Measurements from ENCODE around the gene CHCHD10. TPM values are rescaled to one million over a fixed set of nuclear protein-coding genes. Genes with fewer than 3 reads are reported as not detected.

CHCHD10 gene
- total and polyA plus RNA-seq, 2 of the 13 experiments (the other 11 are each of a cell fraction or from before 2014, with no cell fraction given): 37.0 to 62.8 TPM

GRCh38 chr22:23751441-23751996 is 16.3 kb downstream of the CHCHD10 start (continued):
- TF ChIP-seq, protein P1, sequence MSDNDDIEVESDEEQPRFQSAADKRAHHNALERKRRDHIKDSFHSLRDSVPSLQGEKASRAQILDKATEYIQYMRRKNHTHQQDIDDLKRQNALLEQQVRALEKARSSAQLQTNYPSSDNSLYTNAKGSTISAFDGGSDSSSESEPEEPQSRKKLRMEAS (IDR thresholded peaks at IDR 0.05): 0 out of 2 replicates have a peak, but pooled peaks have one; percentile 9
- TF ChIP-seq ZNF543 (CRISPR knock-in tag; IDR thresholded peaks at IDR 0.05) (no peak), ZNF263 (CRISPR knock-in tag; IDR thresholded peaks at IDR 0.05) (no peak), GLMP (CRISPR knock-in tag; IDR thresholded peaks at IDR 0.05; ENCODE audit: borderline replicate concordance) (no peak), SNAPC4 (CRISPR knock-in tag; IDR thresholded peaks at IDR 0.05) (no peak), ZNF572 (CRISPR knock-in tag; IDR thresholded peaks at IDR 0.05) (no peak), RARA (CRISPR knock-in tag; IDR thresholded peaks at IDR 0.05) (no peak), ZNF3 (CRISPR knock-in tag; IDR thresholded peaks at IDR 0.05) (no peak), NCOA5 (CRISPR knock-in tag; IDR thresholded peaks at IDR 0.05) (no peak), MXD3 (CRISPR knock-in tag; IDR thresholded peaks at IDR 0.05) (0 out of 2 replicates have a peak, but pooled peaks have one; percentile 15), ZBTB46 (CRISPR knock-in tag; IDR thresholded peaks at IDR 0.05; ENCODE audit: borderline replicate concordance) (no peak), CAMTA2 (CRISPR knock-in tag; IDR thresholded peaks at IDR 0.05; ENCODE audit: borderline replicate concordance) (no peak), ZNF530 (CRISPR knock-in tag; IDR thresholded peaks at IDR 0.05; ENCODE audit: low read depth) (no peak), ARNT (IDR thresholded peaks at IDR 0.05) (no peak), KDM5B (CRISPR knock-in tag; IDR thresholded peaks at IDR 0.05; ENCODE audit: borderline replicate concordance) (no peak; the same call in 1 of the 2 replicates)
- TF ChIP-seq, protein P2, sequence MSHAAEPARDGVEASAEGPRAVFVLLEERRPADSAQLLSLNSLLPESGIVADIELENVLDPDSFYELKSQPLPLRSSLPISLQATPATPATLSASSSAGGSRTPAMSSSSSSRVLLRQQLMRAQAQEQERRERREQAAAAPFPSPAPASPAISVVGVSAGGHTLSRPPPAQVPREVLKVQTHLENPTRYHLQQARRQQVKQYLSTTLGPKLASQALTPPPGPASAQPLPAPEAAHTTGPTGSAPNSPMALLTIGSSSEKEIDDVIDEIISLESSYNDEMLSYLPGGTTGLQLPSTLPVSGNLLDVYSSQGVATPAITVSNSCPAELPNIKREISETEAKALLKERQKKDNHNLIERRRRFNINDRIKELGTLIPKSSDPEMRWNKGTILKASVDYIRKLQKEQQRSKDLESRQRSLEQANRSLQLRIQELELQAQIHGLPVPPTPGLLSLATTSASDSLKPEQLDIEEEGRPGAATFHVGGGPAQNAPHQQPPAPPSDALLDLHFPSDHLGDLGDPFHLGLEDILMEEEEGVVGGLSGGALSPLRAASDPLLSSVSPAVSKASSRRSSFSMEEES (CRISPR knock-in tag; IDR thresholded peaks at IDR 0.05): no peak
- TF ChIP-seq, protein P3, sequence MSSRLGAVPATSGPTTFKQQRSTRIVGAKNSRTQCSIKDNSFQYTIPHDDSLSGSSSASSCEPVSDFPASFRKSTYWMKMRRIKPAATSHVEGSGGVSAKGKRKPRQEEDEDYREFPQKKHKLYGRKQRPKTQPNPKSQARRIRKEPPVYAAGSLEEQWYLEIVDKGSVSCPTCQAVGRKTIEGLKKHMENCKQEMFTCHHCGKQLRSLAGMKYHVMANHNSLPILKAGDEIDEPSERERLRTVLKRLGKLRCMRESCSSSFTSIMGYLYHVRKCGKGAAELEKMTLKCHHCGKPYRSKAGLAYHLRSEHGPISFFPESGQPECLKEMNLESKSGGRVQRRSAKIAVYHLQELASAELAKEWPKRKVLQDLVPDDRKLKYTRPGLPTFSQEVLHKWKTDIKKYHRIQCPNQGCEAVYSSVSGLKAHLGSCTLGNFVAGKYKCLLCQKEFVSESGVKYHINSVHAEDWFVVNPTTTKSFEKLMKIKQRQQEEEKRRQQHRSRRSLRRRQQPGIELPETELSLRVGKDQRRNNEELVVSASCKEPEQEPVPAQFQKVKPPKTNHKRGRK (CRISPR knock-in tag; IDR thresholded peaks at IDR 0.05): no peak
